ENCODE results near the gene ADORA3. TPM values are rescaled to one million over a fixed set of nuclear protein-coding genes. Genes with fewer than 3 reads are reported as not detected.

ADORA3 gene
- total RNA-seq, 1 donor from 2014 or later = not detected

GRCh38 chr1:111520053-111520452, 16.6 kb upstream of the ADORA3 start:
- Mint-ChIP-seq H3K4me3 (no peak overlapping the region), H3K36me3 (no peaks in the 10 kb centered on the region), H3K27me3 (ENCODE audit: insufficient read depth, low read depth) (no peaks in the 10 kb centered on the region), H3K4me1 (no peaks in the 10 kb centered on the region), H3K27ac (no peak overlapping the region), H3K9me3 (peaks cover 7% of the 10 kb centered on the region)
- H3K79me2 ChIP-seq (ENCODE audit: low read depth) = no peaks in the 10 kb centered on the region
- no peak overlapping the region for H3K4me2 ChIP-seq
- H3F3A ChIP-seq (ENCODE audit: low read depth) = no peaks in the 10 kb centered on the region
- no peaks in the 10 kb centered on the region for H4K20me1 ChIP-seq (ENCODE audit: low read depth)
- no peak overlapping the region for H3K9ac ChIP-seq
- no peaks in the 10 kb centered on the region for H3K9me3 ChIP-seq (ENCODE audit: low read depth)
- DNase-seq (ENCODE audit: low spot score) = no peak
- TF ChIP-seq CTCF (IDR thresholded peaks at IDR 0.05) = no peak
- no peak for TF ChIP-seq EZH2phosphoT487 (IDR thresholded peaks at IDR 0.05)
- TF ChIP-seq EZH2 (IDR thresholded peaks at IDR 0.05) = no peak
- no peak overlapping the region for H3K4me3 ChIP-seq
- H2AFZ ChIP-seq (replicated peaks) = no peak overlapping the region
- H3K27ac ChIP-seq = no peak overlapping the region
- no peaks in the 10 kb centered on the region for H3K36me3 ChIP-seq
- H3K27me3 ChIP-seq = no peaks in the 10 kb centered on the region
- no peaks in the 10 kb centered on the region for H3K4me1 ChIP-seq

GRCh38 chr1:111517469-111518225, 14.2 kb upstream of the ADORA3 start:
- no peak for DNase-seq (ENCODE audit: low spot score)

GRCh38 chr1:111516005-111516535, 12.6 kb upstream of the ADORA3 start:
- Histone ChIP-seq H4K20me1 (ENCODE audit: low read depth) (no peaks in the 10 kb centered on the region), H3K4me3 (no peak overlapping the region), H3K4me2 (no peak overlapping the region), H3K4me1 (no peaks in the 10 kb centered on the region), H3K9ac (no peak overlapping the region), H2AFZ (replicated peaks) (peak overlapping the region; percentile 60), H3K27ac (no peak overlapping the region), H3K27me3 (no peaks in the 10 kb centered on the region), H3K36me3 (no peaks in the 10 kb centered on the region), H3F3A (ENCODE audit: low read depth) (no peaks in the 10 kb centered on the region), H3K9me3 (ENCODE audit: low read depth) (no peaks in the 10 kb centered on the region), H3K79me2 (ENCODE audit: low read depth) (no peaks in the 10 kb centered on the region)
- no peaks in the 10 kb centered on the region for H3K4me1 Mint-ChIP-seq
- H3K4me3 Mint-ChIP-seq = no peak overlapping the region
- H3K27me3 Mint-ChIP-seq (ENCODE audit: insufficient read depth, low read depth) = peaks cover 4% of the 10 kb centered on the region
- peak overlapping the region; percentile 9 for H3K27ac Mint-ChIP-seq
- H3K36me3 Mint-ChIP-seq = no peaks in the 10 kb centered on the region
- DNase-seq (ENCODE audit: low spot score) = peak; percentile 21
- H3K9me3 Mint-ChIP-seq = no peaks in the 10 kb centered on the region
- TF ChIP-seq CTCF (IDR thresholded peaks at IDR 0.05) (peak; percentile 28), EZH2 (IDR thresholded peaks at IDR 0.05) (no peak)

More at GRCh38 chr1:111517469-111518225, 14.2 kb upstream of the ADORA3 start:
- H3K36me3 ChIP-seq = no peaks in the 10 kb centered on the region
- H3K9me3 ChIP-seq (ENCODE audit: low read depth) = no peaks in the 10 kb centered on the region
- no peaks in the 10 kb centered on the region for H3K4me1 ChIP-seq
- H3K4me3 ChIP-seq = no peak overlapping the region
- no peak overlapping the region for H2AFZ ChIP-seq (replicated peaks)
- H3K9me3 Mint-ChIP-seq = no peaks in the 10 kb centered on the region
- H3K4me3 Mint-ChIP-seq = no peak overlapping the region
- no peaks in the 10 kb centered on the region for H3K79me2 ChIP-seq (ENCODE audit: low read depth)
- H3K4me2 ChIP-seq = no peak overlapping the region
- H3F3A ChIP-seq (ENCODE audit: low read depth) = no peaks in the 10 kb centered on the region
- H4K20me1 ChIP-seq (ENCODE audit: low read depth) = no peaks in the 10 kb centered on the region
- peaks cover 2% of the 10 kb centered on the region for H3K27me3 Mint-ChIP-seq (ENCODE audit: insufficient read depth, low read depth)
- no peaks in the 10 kb centered on the region for H3K27me3 ChIP-seq
- no peaks in the 10 kb centered on the region for H3K4me1 Mint-ChIP-seq
- H3K27ac Mint-ChIP-seq = no peak overlapping the region
- no peak overlapping the region for H3K27ac ChIP-seq
- no peak for TF ChIP-seq EZH2phosphoT487 (IDR thresholded peaks at IDR 0.05)
- no peak for TF ChIP-seq EZH2 (IDR thresholded peaks at IDR 0.05)
- TF ChIP-seq CTCF (IDR thresholded peaks at IDR 0.05) = no peak
- no peaks in the 10 kb centered on the region for H3K36me3 Mint-ChIP-seq
- no peak overlapping the region for H3K9ac ChIP-seq
